SK-N-SH treated with all-trans-retinoic acid at 6 μM for 48 hours (cell line): ENCODE data around the gene CD164.

Source experiments
- ATAC-seq: fragments of 200-7000 bp; cut with Tn5 transposase; 3 replicates; pipeline ENCODE4 v1.9.1; 2020; ENCODE audit warnings: mild to moderate bottlenecking, moderate library complexity
- ARNTL ChIP-seq: fragments of 450-650 bp; formaldehyde crosslinking; IDR thresholded peaks from 2 replicates; pipeline ENCODE4 v1.5.0; 2020; ENCODE audit warnings: low read depth, mild to moderate bottlenecking, moderate library complexity, borderline replicate concordance
- BACH2 ChIP-seq: fragments of 250-450 bp; sonication (Bioruptor Pico); IDR thresholded peaks from 2 replicates; pipeline ENCODE4 v1.9.0; 2021; ENCODE audit warnings: mild to moderate bottlenecking, borderline replicate concordance
- CSDC2 ChIP-seq: fragments of 250-450 bp; sonication (Bioruptor Pico); IDR thresholded peaks from 2 replicates; pipeline ENCODE4 v1.5.0; 2020; ENCODE audit warnings: mild to moderate bottlenecking, moderate library complexity
- ESRRG ChIP-seq: fragments of 250-450 bp; sonication (Bioruptor Pico); IDR thresholded peaks from 2 replicates; pipeline ENCODE4 v1.6.1; 2021; ENCODE audit warnings: mild to moderate bottlenecking
- GLIS3 ChIP-seq: fragments of 250-450 bp; sonication (Bioruptor Pico); IDR thresholded peaks from 2 replicates; pipeline ENCODE4 v1.5.0; 2020; ENCODE audit warnings: mild to moderate bottlenecking, moderate library complexity
- ISL1 ChIP-seq: fragments of 250-450 bp; sonication (Bioruptor Pico); IDR thresholded peaks from 2 replicates; pipeline ENCODE4 v2.1.2; 2022; ENCODE audit warnings: mild to moderate bottlenecking, moderate library complexity
- OSR1 ChIP-seq: fragments of 250-450 bp; sonication (Bioruptor Pico); IDR thresholded peaks from 2 replicates; pipeline ENCODE4 v1.8.0; 2022; ENCODE audit warnings: moderate library complexity, mild to moderate bottlenecking, inconsistent platforms
- PPARA ChIP-seq: fragments of 250-450 bp; sonication (Bioruptor Pico); IDR thresholded peaks from 2 replicates; pipeline ENCODE4 v1.5.0; 2020; ENCODE audit warnings: mild to moderate bottlenecking, borderline replicate concordance
- RARB ChIP-seq: fragments of 250-450 bp; sonication (Bioruptor Pico); IDR thresholded peaks from 2 replicates; pipeline ENCODE4 v1.8.0; 2021; ENCODE audit warnings: mild to moderate bottlenecking, moderate library complexity
- SNAI2 ChIP-seq: fragments of 250-450 bp; sonication (Bioruptor Pico); IDR thresholded peaks from 2 replicates; pipeline ENCODE4 v1.5.0; 2020; ENCODE audit warnings: mild to moderate bottlenecking, moderate library complexity
- TCF4 ChIP-seq: fragments of 250-450 bp; sonication (Bioruptor Pico); IDR thresholded peaks from 2 replicates; pipeline ENCODE4 v1.8.0; 2021; ENCODE audit warnings: mild to moderate bottlenecking, moderate library complexity, borderline replicate concordance
- TOX ChIP-seq: fragments of 250-450 bp; sonication (Bioruptor Pico); IDR thresholded peaks from 2 replicates; pipeline ENCODE4 v1.8.0; 2021; ENCODE audit warnings: mild to moderate bottlenecking, moderate library complexity, borderline replicate concordance
- ZC3H10 ChIP-seq: fragments of 250-450 bp; sonication (Bioruptor Pico); IDR thresholded peaks from 2 replicates; pipeline ENCODE4 v1.5.1; 2021; ENCODE audit warnings: mild to moderate bottlenecking, moderate library complexity
- ZFP3 ChIP-seq: fragments of 250-450 bp; sonication (Bioruptor Pico); IDR thresholded peaks from 2 replicates; pipeline ENCODE4 v1.5.0; 2020; ENCODE audit warnings: mild to moderate bottlenecking, moderate library complexity
- ZFP30 ChIP-seq: fragments of 450-650 bp; formaldehyde crosslinking; IDR thresholded peaks from 2 replicates; pipeline ENCODE4 v1.5.0; 2022; ENCODE audit warnings: mild to moderate bottlenecking, moderate library complexity
- ZNF565 ChIP-seq: fragments of 450-650 bp; formaldehyde crosslinking; conservative IDR thresholded peaks from 2 replicates; pipeline ENCODE4 v1.5.0; 2020; ENCODE audit warnings: low read depth, mild to moderate bottlenecking, moderate library complexity
- ZNF70 ChIP-seq: fragments of 450-650 bp; formaldehyde crosslinking; IDR thresholded peaks from 2 replicates; pipeline ENCODE4 v1.5.0; 2020; ENCODE audit warnings: mild to moderate bottlenecking, moderate library complexity
- ZNF8 ChIP-seq: fragments of 450-650 bp; formaldehyde crosslinking; IDR thresholded peaks from 2 replicates; pipeline ENCODE4 v1.5.0; 2020; ENCODE audit warnings: mild to moderate bottlenecking, moderate library complexity
- TF ChIP-seq, protein P1 (sequence below): fragments of 250-450 bp; sonication (Bioruptor Pico); IDR thresholded peaks from 2 replicates; pipeline ENCODE4 v1.8.0; 2020; ENCODE audit warnings: mild to moderate bottlenecking, moderate library complexity, borderline replicate concordance
- TF ChIP-seq, protein P2 (sequence below): fragments of 250-450 bp; sonication (Bioruptor Pico); IDR thresholded peaks from 2 replicates; pipeline ENCODE4 v1.5.1; 2020; ENCODE audit warnings: low read depth, mild to moderate bottlenecking, moderate library complexity
- TF ChIP-seq, protein P3 (sequence below): fragments of 250-450 bp; sonication (Bioruptor Pico); IDR thresholded peaks from 2 replicates; pipeline ENCODE4 v1.5.1; 2021; ENCODE audit warnings: mild to moderate bottlenecking, moderate library complexity
- TF ChIP-seq, protein P4 (sequence below): fragments of 250-450 bp; sonication (Bioruptor Pico); IDR thresholded peaks from 2 replicates; pipeline ENCODE4 v1.8.0; 2021; ENCODE audit warnings: low read depth, mild to moderate bottlenecking, moderate library complexity, borderline replicate concordance
- TF ChIP-seq, protein P5 (sequence below): fragments of 250-450 bp; sonication (Bioruptor Pico); IDR thresholded peaks from 2 replicates; pipeline ENCODE4 v1.5.0; 2020; ENCODE audit warnings: mild to moderate bottlenecking, moderate library complexity

CD164 gene

DNA sequence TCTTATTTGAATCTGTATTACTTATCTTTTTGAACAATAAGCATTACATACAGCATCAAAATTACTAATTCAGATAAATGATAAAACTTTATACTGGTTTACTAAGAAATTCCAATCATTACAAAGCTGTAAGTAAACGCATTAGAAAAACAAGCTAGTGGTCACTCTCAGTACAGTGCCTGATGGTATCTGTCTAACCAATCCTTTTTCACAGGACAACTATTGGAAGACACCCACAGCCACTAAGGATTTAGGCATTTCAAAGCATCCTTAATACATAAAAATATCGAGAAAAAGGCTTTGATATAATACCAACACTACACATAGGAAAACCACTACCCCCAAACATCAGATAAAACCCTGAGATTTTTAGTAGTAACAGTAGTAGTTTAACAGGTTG is 2.6 kb downstream of the CD164 start:
- no peak for TF ChIP-seq TOX (CRISPR knock-in tag)
- TF ChIP-seq, protein P1, sequence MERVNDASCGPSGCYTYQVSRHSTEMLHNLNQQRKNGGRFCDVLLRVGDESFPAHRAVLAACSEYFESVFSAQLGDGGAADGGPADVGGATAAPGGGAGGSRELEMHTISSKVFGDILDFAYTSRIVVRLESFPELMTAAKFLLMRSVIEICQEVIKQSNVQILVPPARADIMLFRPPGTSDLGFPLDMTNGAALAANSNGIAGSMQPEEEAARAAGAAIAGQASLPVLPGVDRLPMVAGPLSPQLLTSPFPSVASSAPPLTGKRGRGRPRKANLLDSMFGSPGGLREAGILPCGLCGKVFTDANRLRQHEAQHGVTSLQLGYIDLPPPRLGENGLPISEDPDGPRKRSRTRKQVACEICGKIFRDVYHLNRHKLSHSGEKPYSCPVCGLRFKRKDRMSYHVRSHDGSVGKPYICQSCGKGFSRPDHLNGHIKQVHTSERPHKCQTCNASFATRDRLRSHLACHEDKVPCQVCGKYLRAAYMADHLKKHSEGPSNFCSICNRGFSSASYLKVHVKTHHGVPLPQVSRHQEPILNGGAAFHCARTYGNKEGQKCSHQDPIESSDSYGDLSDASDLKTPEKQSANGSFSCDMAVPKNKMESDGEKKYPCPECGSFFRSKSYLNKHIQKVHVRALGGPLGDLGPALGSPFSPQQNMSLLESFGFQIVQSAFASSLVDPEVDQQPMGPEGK (CRISPR knock-in tag) = no peak
- TF ChIP-seq, protein P2, sequence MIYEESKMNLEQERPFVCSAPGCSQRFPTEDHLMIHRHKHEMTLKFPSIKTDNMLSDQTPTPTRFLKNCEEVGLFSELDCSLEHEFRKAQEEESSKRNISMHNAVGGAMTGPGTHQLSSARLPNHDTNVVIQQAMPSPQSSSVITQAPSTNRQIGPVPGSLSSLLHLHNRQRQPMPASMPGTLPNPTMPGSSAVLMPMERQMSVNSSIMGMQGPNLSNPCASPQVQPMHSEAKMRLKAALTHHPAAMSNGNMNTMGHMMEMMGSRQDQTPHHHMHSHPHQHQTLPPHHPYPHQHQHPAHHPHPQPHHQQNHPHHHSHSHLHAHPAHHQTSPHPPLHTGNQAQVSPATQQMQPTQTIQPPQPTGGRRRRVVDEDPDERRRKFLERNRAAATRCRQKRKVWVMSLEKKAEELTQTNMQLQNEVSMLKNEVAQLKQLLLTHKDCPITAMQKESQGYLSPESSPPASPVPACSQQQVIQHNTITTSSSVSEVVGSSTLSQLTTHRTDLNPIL (CRISPR knock-in tag) = no peak
- no peak for TF ChIP-seq CSDC2 (CRISPR knock-in tag)
- TF ChIP-seq TCF4 = no peak
- TF ChIP-seq GLIS3 (CRISPR knock-in tag) = no peak
- no peak for TF ChIP-seq PPARA (CRISPR knock-in tag)
- TF ChIP-seq ZC3H10 = no peak
- no peak for TF ChIP-seq ZFP3 (CRISPR knock-in tag)
- no peak for TF ChIP-seq ZNF70
- TF ChIP-seq BACH2 (CRISPR knock-in tag) = no peak
- no peak for TF ChIP-seq ZFP30 (CRISPR knock-in tag)
- TF ChIP-seq ARNTL = no peak
- TF ChIP-seq RARB (CRISPR knock-in tag) = no peak
- no peak for TF ChIP-seq ESRRG
- no peak for TF ChIP-seq ZNF565 (CRISPR knock-in tag)
- ATAC-seq = no peak

DNA sequence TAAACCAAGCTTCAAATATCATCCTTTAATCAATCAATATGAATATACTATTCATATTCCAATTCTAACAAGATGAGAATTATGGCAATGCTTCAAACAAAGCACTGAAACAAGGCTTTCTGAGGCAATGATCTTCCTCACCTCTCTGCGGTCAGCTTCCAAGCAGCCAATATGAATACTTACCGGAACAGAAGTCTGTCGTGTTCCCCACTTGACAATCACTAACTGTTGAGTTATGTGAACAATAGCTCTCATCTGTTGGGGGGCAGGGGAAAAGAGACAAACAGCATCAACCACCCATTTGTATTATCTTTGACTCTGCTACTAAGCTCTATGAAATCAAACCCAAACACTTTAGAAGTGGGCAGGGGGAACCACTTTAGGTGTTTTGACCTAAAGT is 4.5 kb downstream of the CD164 start:
- no peak for ATAC-seq
- TF ChIP-seq RARB (CRISPR knock-in tag) (no peak), ZC3H10 (no peak), ZNF565 (CRISPR knock-in tag) (no peak), ZNF8 (no peak), GLIS3 (CRISPR knock-in tag) (no peak), ISL1 (CRISPR knock-in tag) (no peak), ZFP3 (CRISPR knock-in tag) (no peak), ARNTL (no peak), ESRRG (no peak)
- TF ChIP-seq, protein P3, sequence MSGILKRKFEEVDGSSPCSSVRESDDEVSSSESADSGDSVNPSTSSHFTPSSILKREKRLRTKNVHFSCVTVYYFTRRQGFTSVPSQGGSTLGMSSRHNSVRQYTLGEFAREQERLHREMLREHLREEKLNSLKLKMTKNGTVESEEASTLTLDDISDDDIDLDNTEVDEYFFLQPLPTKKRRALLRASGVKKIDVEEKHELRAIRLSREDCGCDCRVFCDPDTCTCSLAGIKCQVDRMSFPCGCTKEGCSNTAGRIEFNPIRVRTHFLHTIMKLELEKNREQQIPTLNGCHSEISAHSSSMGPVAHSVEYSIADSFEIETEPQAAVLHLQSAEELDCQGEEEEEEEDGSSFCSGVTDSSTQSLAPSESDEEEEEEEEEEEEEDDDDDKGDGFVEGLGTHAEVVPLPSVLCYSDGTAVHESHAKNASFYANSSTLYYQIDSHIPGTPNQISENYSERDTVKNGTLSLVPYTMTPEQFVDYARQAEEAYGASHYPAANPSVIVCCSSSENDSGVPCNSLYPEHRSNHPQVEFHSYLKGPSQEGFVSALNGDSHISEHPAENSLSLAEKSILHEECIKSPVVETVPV = no peak
- TF ChIP-seq, protein P4, sequence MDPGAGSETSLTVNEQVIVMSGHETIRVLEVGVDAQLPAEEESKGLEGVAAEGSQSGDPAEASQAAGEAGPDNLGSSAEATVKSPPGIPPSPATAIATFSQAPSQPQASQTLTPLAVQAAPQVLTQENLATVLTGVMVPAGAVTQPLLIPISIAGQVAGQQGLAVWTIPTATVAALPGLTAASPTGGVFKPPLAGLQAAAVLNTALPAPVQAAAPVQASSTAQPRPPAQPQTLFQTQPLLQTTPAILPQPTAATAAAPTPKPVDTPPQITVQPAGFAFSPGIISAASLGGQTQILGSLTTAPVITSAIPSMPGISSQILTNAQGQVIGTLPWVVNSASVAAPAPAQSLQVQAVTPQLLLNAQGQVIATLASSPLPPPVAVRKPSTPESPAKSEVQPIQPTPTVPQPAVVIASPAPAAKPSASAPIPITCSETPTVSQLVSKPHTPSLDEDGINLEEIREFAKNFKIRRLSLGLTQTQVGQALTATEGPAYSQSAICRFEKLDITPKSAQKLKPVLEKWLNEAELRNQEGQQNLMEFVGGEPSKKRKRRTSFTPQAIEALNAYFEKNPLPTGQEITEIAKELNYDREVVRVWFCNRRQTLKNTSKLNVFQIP = no peak
- TF ChIP-seq, all 23 proteins: peak for 0

DNA sequence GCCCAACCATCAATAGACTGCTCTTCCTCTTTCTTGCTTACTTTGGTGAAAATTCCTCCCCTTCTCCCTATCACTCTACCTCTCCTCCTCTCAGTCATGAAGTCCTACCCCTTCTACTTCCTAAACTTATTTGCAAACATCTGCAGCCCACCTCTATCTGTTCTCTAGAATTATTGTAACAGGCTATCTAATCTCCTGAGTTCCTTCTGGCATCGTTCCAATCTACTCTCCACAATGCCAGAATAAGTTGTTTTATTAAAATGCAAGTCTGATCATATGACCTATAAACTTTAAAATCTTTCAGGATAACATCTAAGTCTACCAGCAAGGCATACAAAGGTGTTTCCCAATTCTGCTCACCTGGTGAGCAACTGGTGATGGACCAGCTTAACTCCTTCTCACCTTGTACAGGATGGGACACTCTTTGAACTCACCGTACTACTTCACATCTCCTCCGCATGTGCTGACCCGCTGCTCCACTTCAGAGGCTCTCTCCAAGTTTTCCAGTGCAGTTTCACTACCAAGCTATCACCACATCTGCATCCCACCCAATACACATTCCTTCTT is 7.9 kb downstream of the CD164 start:
- TF ChIP-seq ZC3H10 (no peak), TCF4 (no peak), ESRRG (no peak), ZNF8 (no peak), ZNF70 (no peak), ZNF565 (CRISPR knock-in tag) (no peak), ARNTL (no peak)
- ATAC-seq = no peak

DNA sequence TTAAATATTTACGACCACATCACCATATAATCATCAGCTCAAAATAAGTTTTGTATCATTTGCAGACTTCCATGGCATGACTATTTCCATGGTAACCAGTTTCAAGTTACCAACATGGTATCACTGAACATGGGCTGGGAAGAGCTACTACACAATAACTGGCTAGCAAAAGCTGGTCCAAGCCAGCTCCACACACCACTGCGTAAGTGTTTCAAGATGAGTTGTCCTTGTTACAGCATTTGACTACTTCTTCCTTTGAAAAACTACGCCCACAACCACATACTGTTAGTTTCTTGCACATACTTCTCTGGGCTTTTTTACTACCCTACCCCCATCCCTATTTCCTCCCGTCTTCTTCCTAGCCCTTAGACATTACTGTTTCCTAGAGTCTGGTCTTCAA is 8.5 kb downstream of the CD164 start:
- TF ChIP-seq ESRRG (no peak), TOX (CRISPR knock-in tag) (no peak), ZC3H10 (no peak), ZFP30 (CRISPR knock-in tag) (no peak), OSR1 (CRISPR knock-in tag) (no peak), ZFP3 (CRISPR knock-in tag) (no peak), ZNF8 (no peak), ZNF70 (no peak), SNAI2 (CRISPR knock-in tag) (no peak), ARNTL (no peak)
- TF ChIP-seq, protein P5, sequence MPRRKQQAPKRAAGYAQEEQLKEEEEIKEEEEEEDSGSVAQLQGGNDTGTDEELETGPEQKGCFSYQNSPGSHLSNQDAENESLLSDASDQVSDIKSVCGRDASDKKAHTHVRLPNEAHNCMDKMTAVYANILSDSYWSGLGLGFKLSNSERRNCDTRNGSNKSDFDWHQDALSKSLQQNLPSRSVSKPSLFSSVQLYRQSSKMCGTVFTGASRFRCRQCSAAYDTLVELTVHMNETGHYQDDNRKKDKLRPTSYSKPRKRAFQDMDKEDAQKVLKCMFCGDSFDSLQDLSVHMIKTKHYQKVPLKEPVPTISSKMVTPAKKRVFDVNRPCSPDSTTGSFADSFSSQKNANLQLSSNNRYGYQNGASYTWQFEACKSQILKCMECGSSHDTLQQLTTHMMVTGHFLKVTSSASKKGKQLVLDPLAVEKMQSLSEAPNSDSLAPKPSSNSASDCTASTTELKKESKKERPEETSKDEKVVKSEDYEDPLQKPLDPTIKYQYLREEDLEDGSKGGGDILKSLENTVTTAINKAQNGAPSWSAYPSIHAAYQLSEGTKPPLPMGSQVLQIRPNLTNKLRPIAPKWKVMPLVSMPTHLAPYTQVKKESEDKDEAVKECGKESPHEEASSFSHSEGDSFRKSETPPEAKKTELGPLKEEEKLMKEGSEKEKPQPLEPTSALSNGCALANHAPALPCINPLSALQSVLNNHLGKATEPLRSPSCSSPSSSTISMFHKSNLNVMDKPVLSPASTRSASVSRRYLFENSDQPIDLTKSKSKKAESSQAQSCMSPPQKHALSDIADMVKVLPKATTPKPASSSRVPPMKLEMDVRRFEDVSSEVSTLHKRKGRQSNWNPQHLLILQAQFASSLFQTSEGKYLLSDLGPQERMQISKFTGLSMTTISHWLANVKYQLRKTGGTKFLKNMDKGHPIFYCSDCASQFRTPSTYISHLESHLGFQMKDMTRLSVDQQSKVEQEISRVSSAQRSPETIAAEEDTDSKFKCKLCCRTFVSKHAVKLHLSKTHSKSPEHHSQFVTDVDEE (CRISPR knock-in tag) = no peak
- TF ChIP-seq, protein P1 (CRISPR knock-in tag) = no peak
- TF ChIP-seq, protein P2 (CRISPR knock-in tag) = no peak
- ATAC-seq = no peak
